ENCODE measurements around the gene KRT6A. TPM values are rescaled to one million over a fixed set of nuclear protein-coding genes. Genes with fewer than 3 reads are reported as not detected.
A peak's percentile ranks its signal among the peaks of the same experiment; 100 is the strongest.

Gene KRT6A
- total and polyA plus RNA-seq, 9 of the 15 experiments (the other 6 are each of a cell fraction or from before 2014, with no cell fraction given): 0.26 TPM; not detected in 8

DNA sequence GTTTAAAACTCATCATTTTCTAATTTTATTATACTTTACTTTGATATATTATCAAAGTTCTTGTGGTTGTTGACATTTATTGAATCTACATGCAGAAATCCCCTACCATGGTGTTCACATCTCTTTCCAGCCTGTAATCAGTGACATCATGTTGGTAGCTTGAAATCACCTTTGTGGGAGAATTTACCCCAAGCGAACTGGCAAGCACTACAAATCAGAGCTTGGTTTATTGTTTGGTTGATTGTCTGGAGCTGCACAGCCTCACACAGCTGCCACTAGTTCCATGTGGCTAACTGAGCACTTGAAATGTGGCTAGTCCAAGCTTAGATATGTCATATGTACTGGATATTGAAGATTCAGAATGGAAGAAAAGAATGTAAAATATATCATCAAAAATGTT, 42.5 kb upstream of the KRT6A start:
- WGBS (ENCODE audit: insufficient coverage, low coverage, missing lambda C conversion rate): 0% methylated on average over 1 of the region's 1 CpG
- Histone ChIP-seq H3K9me3 (replicated peaks; ENCODE audit: control insufficient read depth, insufficient read depth, low read depth, low read length) (no peaks in the 10 kb centered on the region), H4K20me1 (replicated peaks; ENCODE audit: control insufficient read depth, insufficient read depth, low read length) (no peaks in the 10 kb centered on the region; the same call in 1 of the 2 replicates), H3K9me1 (ENCODE audit: control insufficient read depth, insufficient read depth, low read length) (no peaks in the 10 kb centered on the region), H3K9ac (ENCODE audit: insufficient read depth in 1 of 2, low read depth in 2 of 2, low read length in 2 of 2) (no peak overlapping the region), H3K36me3 (ENCODE audit: control insufficient read depth, insufficient read depth, low read length) (no peaks in the 10 kb centered on the region), H3K79me2 (ENCODE audit: control insufficient read depth, insufficient read depth, low read length) (no peaks in the 10 kb centered on the region), H3K4me1 (replicated peaks in 1 of 2; ENCODE audit: control insufficient read depth in 2 of 2, insufficient read depth in 2 of 2, low read length in 2 of 2) (no peaks in the 10 kb centered on the region), H3K27ac (ENCODE audit: extremely low read depth, low read depth, low read length) (no peak overlapping the region), H3K4me2 (ENCODE audit: insufficient read depth, low read length) (no peak overlapping the region), H3K27me3 (ENCODE audit: control insufficient read depth in 2 of 2, insufficient read depth in 2 of 2, low read length in 2 of 2) (peaks cover 7 to 30% of the 10 kb centered on the region in 2 experiments; a peak in 4 of 5 replicates), H3K4me3 (no peak overlapping the region), H2AFZ (ENCODE audit: low read depth, low read length) (no peak overlapping the region)
- no peak for FAIRE-seq
- ATAC-seq: no peak
- no TSS peak for BruUV-seq (replicated peaks)
- DNase-seq (ENCODE audit: extremely low read depth in 1 of 4, low spot score in 3 of 4): no peak
- POLR2A ChIA-PET: no interaction called here
- in situ Hi-C loops (cut with MboI): no loop called here
- no peak for TF ChIP-seq HIVEP1 (CRISPR knock-in tag; IDR thresholded peaks at IDR 0.05)
- no peak for TF ChIP-seq CBFA2T3 (IDR thresholded peaks at IDR 0.05)
- CTCF ChIA-PET (ENCODE audit: low intra/inter-chr PET ratio): no interaction called here
- intact Hi-C loops (cut with micrococcal nuclease): no loop called here

DNA sequence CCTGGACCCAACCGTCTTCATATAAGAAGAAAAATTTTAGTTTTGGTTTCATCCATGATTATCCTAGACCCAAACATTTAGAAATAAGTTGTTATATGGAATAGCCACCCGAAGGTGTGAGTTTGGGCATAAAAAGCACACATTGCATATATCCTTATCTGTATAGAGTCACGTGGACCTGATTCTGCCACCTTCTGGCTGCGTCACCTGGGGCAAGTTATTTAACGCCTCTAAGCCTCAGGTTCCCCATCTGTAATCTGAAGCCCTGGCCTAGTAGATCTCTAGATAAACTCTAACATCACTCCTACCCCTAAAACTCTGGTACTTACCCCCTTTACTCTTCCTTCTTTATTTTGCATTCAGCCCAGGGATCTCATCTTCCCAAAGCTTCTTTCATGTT, 41.4 kb upstream of the KRT6A start:
- BruUV-seq (replicated peaks): no TSS peak
- Histone ChIP-seq H3K27me3 (ENCODE audit: control insufficient read depth in 2 of 2, insufficient read depth in 2 of 2, low read length in 2 of 2) (peaks cover 7 to 37% of the 10 kb centered on the region in 2 experiments; a peak in 4 of 5 replicates), H3K27ac (ENCODE audit: extremely low read depth, low read depth, low read length) (no peak overlapping the region), H3K4me3 (no peak overlapping the region), H3K79me2 (ENCODE audit: control insufficient read depth, insufficient read depth, low read length) (no peaks in the 10 kb centered on the region), H3K36me3 (ENCODE audit: control insufficient read depth, insufficient read depth, low read length) (no peaks in the 10 kb centered on the region), H3K9me3 (replicated peaks; ENCODE audit: control insufficient read depth, insufficient read depth, low read depth, low read length) (no peaks in the 10 kb centered on the region), H3K4me1 (replicated peaks in 1 of 2; ENCODE audit: control insufficient read depth in 2 of 2, insufficient read depth in 2 of 2, low read length in 2 of 2) (no peaks in the 10 kb centered on the region), H3K9me1 (ENCODE audit: control insufficient read depth, insufficient read depth, low read length) (no peaks in the 10 kb centered on the region), H4K20me1 (replicated peaks; ENCODE audit: control insufficient read depth, insufficient read depth, low read length) (no peaks in the 10 kb centered on the region; the same call in 1 of the 2 replicates), H2AFZ (ENCODE audit: low read depth, low read length) (no peak overlapping the region), H3K4me2 (ENCODE audit: insufficient read depth, low read length) (no peak overlapping the region), H3K9ac (ENCODE audit: insufficient read depth in 1 of 2, low read depth in 2 of 2, low read length in 2 of 2) (no peak overlapping the region)
- intact Hi-C loops (cut with micrococcal nuclease) (no loop called here), in situ Hi-C loops (cut with MboI) (no loop called here)
- ATAC-seq (peak; percentile 55; the same call in 2 of the 3 replicates), DNase-seq (ENCODE audit: extremely low read depth in 1 of 4, low spot score in 3 of 4) (peak in 1 of 4 experiments; percentile 21), FAIRE-seq (no peak)
- POLR2A ChIA-PET: interaction anchor here (0.6 kb wide), 1 partner anchor 333 kb away, joined by 3 read pairs; no protein-coding TSS in a partner anchor
- WGBS (ENCODE audit: insufficient coverage, low coverage, missing lambda C conversion rate): 4% methylated on average over 5 of the region's 5 CpGs
- CTCF ChIA-PET (ENCODE audit: low intra/inter-chr PET ratio): interaction anchor here (0.9 kb wide), 1 partner anchor 383 kb away, joined by 5 read pairs; no protein-coding TSS in a partner anchor
- TF ChIP-seq SMARCB1 (IDR thresholded peaks at IDR 0.05; ENCODE audit: insufficient read length, low read depth) (no peak), ZKSCAN1 (IDR thresholded peaks at IDR 0.05; ENCODE audit: low read depth, low read length) (no peak), NUFIP1 (IDR thresholded peaks at IDR 0.05; ENCODE audit: partially characterized antibody) (no peak)
- TF ChIP-seq, protein P1, sequence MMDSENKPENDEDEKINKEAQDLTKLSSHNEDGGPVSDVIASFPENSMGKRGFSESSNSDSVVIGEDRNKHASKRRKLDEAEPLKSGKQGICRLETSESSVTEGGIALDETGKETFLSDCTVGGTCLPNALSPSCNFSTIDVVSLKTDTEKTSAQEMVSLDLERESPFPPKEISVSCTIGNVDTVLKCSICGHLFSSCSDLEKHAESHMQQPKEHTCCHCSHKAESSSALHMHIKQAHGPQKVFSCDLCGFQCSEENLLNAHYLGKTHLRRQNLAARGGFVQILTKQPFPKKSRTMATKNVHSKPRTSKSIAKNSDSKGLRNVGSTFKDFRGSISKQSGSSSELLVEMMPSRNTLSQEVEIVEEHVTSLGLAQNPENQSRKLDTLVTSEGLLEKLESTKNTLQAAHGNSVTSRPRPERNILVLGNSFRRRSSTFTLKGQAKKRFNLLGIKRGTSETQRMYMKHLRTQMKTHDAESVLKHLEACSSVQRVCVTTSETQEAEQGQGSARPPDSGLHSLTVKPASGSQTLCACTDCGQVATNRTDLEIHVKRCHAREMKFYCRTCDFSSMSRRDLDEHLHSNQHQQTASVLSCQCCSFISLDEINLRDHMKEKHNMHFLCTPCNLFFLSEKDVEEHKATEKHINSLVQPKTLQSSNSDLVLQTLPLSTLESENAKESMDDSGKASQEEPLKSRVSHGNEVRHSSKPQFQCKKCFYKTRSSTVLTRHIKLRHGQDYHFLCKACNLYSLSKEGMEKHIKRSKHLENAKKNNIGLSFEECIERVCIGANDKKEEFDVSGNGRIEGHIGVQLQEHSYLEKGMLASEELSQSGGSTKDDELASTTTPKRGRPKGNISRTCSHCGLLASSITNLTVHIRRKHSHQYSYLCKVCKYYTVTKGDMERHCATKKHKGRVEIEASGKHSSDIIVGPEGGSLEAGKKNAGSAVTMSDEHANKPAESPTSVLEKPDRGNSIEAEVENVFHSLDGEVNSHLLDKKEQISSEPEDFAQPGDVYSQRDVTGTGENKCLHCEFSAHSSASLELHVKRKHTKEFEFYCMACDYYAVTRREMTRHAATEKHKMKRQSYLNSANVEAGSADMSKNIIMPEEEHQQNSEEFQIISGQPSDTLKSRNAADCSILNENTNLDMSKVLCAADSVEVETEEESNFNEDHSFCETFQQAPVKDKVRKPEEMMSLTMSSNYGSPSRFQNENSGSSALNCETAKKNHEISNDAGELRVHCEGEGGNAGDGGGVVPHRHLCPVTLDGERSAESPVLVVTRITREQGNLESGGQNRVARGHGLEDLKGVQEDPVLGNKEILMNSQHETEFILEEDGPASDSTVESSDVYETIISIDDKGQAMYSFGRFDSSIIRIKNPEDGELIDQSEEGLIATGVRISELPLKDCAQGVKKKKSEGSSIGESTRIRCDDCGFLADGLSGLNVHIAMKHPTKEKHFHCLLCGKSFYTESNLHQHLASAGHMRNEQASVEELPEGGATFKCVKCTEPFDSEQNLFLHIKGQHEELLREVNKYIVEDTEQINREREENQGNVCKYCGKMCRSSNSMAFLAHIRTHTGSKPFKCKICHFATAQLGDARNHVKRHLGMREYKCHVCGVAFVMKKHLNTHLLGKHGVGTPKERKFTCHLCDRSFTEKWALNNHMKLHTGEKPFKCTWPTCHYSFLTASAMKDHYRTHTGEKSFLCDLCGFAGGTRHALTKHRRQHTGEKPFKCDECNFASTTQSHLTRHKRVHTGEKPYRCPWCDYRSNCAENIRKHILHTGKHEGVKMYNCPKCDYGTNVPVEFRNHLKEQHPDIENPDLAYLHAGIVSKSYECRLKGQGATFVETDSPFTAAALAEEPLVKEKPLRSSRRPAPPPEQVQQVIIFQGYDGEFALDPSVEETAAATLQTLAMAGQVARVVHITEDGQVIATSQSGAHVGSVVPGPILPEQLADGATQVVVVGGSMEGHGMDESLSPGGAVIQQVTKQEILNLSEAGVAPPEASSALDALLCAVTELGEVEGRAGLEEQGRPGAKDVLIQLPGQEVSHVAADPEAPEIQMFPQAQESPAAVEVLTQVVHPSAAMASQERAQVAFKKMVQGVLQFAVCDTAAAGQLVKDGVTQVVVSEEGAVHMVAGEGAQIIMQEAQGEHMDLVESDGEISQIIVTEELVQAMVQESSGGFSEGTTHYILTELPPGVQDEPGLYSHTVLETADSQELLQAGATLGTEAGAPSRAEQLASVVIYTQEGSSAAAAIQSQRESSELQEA (IDR thresholded peaks at IDR 0.05; ENCODE audit: low read depth): no peak
- TF ChIP-seq, protein P2, sequence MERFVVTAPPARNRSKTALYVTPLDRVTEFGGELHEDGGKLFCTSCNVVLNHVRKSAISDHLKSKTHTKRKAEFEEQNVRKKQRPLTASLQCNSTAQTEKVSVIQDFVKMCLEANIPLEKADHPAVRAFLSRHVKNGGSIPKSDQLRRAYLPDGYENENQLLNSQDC (CRISPR knock-in tag; IDR thresholded peaks at IDR 0.05): no peak
